Esophagus squamous epithelium (tissue), 5 donors: ENCODE measurements around the gene CSF3R. TPM values are rescaled to one million over a fixed set of nuclear protein-coding genes. Genes with fewer than 3 reads are reported as not detected.

Experiments used
- DNase-seq: peaks from one replicate; lab custom pipeline; 2025; lab: John Stamatoyannopoulos, UW
- H3K27ac ChIP-seq, 4 donors: fragments of 200-600 bp; sonication (generic); one replicate each; pipeline ENCODE4 v1.5.1; 2016 to 2019; ENCODE audit warnings: mild to moderate bottlenecking in 1 of 4
- H3K27me3 ChIP-seq, 4 donors: fragments of 200-600 bp; sonication (generic); 1 replicate in 3 of 4; 2 replicates in 1 of 4; pipeline versions ENCODE4 v1.5.1 to v1.6.0; 2017 to 2021; ENCODE audit warnings: antibody characterized with exemption in 1 of 4
- H3K36me3 ChIP-seq, 3 donors: fragments of 200-600 bp; sonication (generic); one replicate each; pipeline ENCODE4 v1.5.1; 2016 to 2019
- H3K4me1 ChIP-seq, 3 donors: fragments of 200-600 bp; sonication (generic); one replicate each; pipeline ENCODE4 v1.5.1; 2017 to 2019
- H3K4me3 ChIP-seq, 4 donors: fragments of 200-600 bp; sonication (generic); 1 replicate in 3 of 4; 2 replicates in 1 of 4; pipeline ENCODE4 v1.5.1; 2016 to 2019; ENCODE audit warnings: mild to moderate bottlenecking in 2 of 4, moderate library complexity in 1 of 4
- H3K9me3 ChIP-seq, 3 donors: fragments of 200-600 bp; sonication (generic); one replicate each; pipeline ENCODE4 v1.5.1; 2016 to 2019
- CTCF ChIP-seq, 6 experiments: fragments of 450-650 bp in 4 of 6; fragments of 200-600 bp in 2 of 6; sonication (generic) in 2 of 6; IDR thresholded peaks; one replicate each; pipeline ENCODE4 v1.5.1; 2016 to 2019; ENCODE audit warnings: antibody characterized with exemption in 6 of 6, mild to moderate bottlenecking in 4 of 6, moderate library complexity in 4 of 6
- POLR2A ChIP-seq, 4 donors: fragments of 450-650 bp; IDR thresholded peaks; one replicate each; pipeline ENCODE4 v1.6.1; 2017; ENCODE audit warnings: antibody characterized with exemption in 4 of 4, mild to moderate bottlenecking in 4 of 4, moderate library complexity in 3 of 4
- WGBS, 2 donors: methylation state at CpG; one replicate each; pipeline ENCODE4 v1.1.5; 2018; 5-methylcytosine and 5-hydroxymethylcytosine counted together
- intact Hi-C: fragments of 100-400 bp; cut with DNase I; formaldehyde crosslinking; loops from one replicate; pipeline ENCODE4 v1.15.0; 2022
- total RNA-seq, 4 donors: library from RNA; depleted of rRNA; stranded (reverse); fragments of >200 nt; gene quantifications; one replicate each; pipeline ENCODE4 v1.1.0, GENCODE V29; 2016
- donor health status: DM: yes; HTN: yes; CAD: no.

The CSF3R gene
- total RNA-seq, 4 donors from 2014 or later, result 0.42 to 10.0 (median 4.7) TPM

- no peak overlapping the region for H3K4me3 ChIP-seq
- peaks cover 0 to 51% (median 0%) of the 10 kb centered on the region in 4 donors for H3K27me3 ChIP-seq
- 76 to 86% methylated on average over 3 to 7 of the region's 7 CpGs for WGBS, 2 donors
- no peaks in the 10 kb centered on the region for H3K9me3 ChIP-seq
- H3K36me3 ChIP-seq, result no peaks in the 10 kb centered on the region
- intact Hi-C loops, result no loop called here
- no peak overlapping the region for H3K27ac ChIP-seq
- DNase-seq, result no peak
- no peak for TF ChIP-seq POLR2A (IDR thresholded peaks at IDR 0.05)
- no peak for TF ChIP-seq CTCF (IDR thresholded peaks at IDR 0.05)
- H3K4me1 ChIP-seq, result peaks cover 0 to 7% (median 0%) of the 10 kb centered on the region in 3 donors
Observed at GRCh38 chr1:36510418-36510817, 27.7 kb upstream of the CSF3R start.

DNA sequence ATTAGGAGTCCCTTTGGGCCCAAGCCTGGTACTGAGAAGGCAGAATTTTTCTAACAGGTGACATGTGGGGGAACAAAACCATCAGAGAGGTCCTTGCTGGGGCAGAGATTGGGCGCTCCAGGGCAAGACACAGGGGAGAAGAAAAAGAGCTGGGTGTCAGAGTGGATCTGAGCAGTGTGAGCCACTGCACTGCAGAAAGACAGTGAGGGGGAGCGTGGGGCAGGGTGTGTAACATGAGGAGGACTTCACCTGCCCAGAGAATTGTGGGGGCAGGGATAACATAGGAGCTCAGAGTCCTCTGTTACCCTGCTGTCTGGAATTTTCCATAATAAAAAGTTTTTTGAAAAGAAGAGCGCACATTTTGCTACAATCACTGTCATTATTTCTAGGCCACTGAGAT lies 25.5 kb upstream of the CSF3R start:
- no peak for DNase-seq
- TF ChIP-seq CTCF (IDR thresholded peaks at IDR 0.05) (no peak), POLR2A (IDR thresholded peaks at IDR 0.05) (no peak)
- Histone ChIP-seq H3K4me1 (peaks cover 0 to 6% (median 0%) of the 10 kb centered on the region in 3 donors), H3K27me3 (peaks cover 0 to 58% (median 0%) of the 10 kb centered on the region in 4 donors), H3K9me3 (no peaks in the 10 kb centered on the region), H3K36me3 (no peaks in the 10 kb centered on the region), H3K27ac (no peak overlapping the region), H3K4me3 (no peak overlapping the region)
- WGBS, 2 donors, result 73 to 79% methylated on average over 3 of the region's 3 CpGs
- intact Hi-C loops, result no loop called here

GRCh38 chr1:36506276-36506920 lies 23.7 kb upstream of the CSF3R start:
- Histone ChIP-seq H3K27me3 (peaks cover 0 to 61% (median 0%) of the 10 kb centered on the region in 4 donors), H3K4me1 (no peaks in the 10 kb centered on the region), H3K27ac (no peak overlapping the region), H3K4me3 (no peak overlapping the region), H3K9me3 (no peaks in the 10 kb centered on the region), H3K36me3 (no peaks in the 10 kb centered on the region)
- 55 to 62% methylated on average over 5 of the region's 5 CpGs for WGBS, 2 donors
- no peak for TF ChIP-seq CTCF (IDR thresholded peaks at IDR 0.05)
- no peak for DNase-seq
- intact Hi-C loops, result no loop called here

- no peak overlapping the region for H3K27ac ChIP-seq
- H3K4me3 ChIP-seq, result no peak overlapping the region
- intact Hi-C loops, result no loop called here
- no peak for DNase-seq
- H3K27me3 ChIP-seq, result peaks cover 0 to 60% (median 0%) of the 10 kb centered on the region in 4 donors
- 52 to 63% methylated on average over 1 of the region's 1 CpG for WGBS, 2 donors
- TF ChIP-seq POLR2A (IDR thresholded peaks at IDR 0.05) (no peak), CTCF (IDR thresholded peaks at IDR 0.05) (no peak)
- no peaks in the 10 kb centered on the region for H3K4me1 ChIP-seq
- no peaks in the 10 kb centered on the region for H3K9me3 ChIP-seq
- H3K36me3 ChIP-seq, result no peaks in the 10 kb centered on the region
Observed at GRCh38 chr1:36503733-36504132, 21.0 kb upstream of the CSF3R start.

DNA sequence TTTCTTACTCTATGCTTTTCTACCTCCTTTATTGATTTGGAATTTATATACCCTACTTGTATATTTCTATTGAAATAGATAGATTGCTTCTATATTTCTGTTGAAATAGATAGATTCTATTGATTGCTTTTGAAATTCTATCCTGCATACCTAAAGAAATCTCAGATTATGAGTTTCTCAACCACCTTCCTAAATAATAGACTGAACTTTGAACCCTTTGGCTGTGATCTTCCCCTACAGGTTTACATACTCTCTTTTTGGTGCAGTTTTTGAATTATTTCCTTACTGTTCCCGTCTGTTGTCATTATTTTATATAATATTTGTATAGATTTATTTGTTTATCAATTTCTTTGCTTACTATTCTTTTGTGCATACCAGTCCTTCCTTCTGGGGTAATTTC lies 20.4 kb upstream of the CSF3R start:
- H3K9me3 ChIP-seq, result no peaks in the 10 kb centered on the region
- no peak overlapping the region for H3K27ac ChIP-seq
- H3K27me3 ChIP-seq, result peaks cover 0 to 59% (median 0%) of the 10 kb centered on the region in 4 donors
- TF ChIP-seq CTCF (IDR thresholded peaks at IDR 0.05), result no peak
- TF ChIP-seq POLR2A (IDR thresholded peaks at IDR 0.05), result no peak
- no peak for DNase-seq
- intact Hi-C loops, result no loop called here
- no peaks in the 10 kb centered on the region for H3K36me3 ChIP-seq
- H3K4me1 ChIP-seq, result no peaks in the 10 kb centered on the region
- WGBS, 2 donors, result 43 to 69% methylated on average over 1 of the region's 1 CpG
- H3K4me3 ChIP-seq, result no peak overlapping the region
